OCI-LY3 (cell line): ENCODE measurements around the gene ANGPTL7.

ENCODE experiments used
- H2AFZ ChIP-seq: fragments of 200-600, 300-600 bp; shearing (Covaris generic); 2 replicates; pipeline ENCODE4 v1.6.0; 2014; ENCODE audit warnings: antibody characterized with exemption, low read depth, low read length
- H3K27ac ChIP-seq: fragments of 200-600, 300-600 bp; sonication (generic); 2 replicates; pipeline ENCODE4 v1.5.1; 2014; ENCODE audit warnings: mild to moderate bottlenecking, low read length, moderate library complexity, mixed read lengths
- H3K27me3 ChIP-seq: fragments of 200-600, 300-600 bp; sonication (generic); 2 replicates; pipeline ENCODE4 v1.6.1; 2014; ENCODE audit warnings: low read depth, low read length, mixed read lengths
- H3K36me3 ChIP-seq: fragments of 200-600, 300-600 bp; sonication (generic); replicated peaks from 2 replicates; pipeline ENCODE3; 2014; ENCODE audit warnings: low read depth, low read length, mixed read lengths
- H3K4me1 ChIP-seq: fragments of 300-600, 200-600 bp; sonication (generic); 2 replicates; pipeline ENCODE4 v1.6.1; 2014; ENCODE audit warnings: low read length, mixed read lengths
- H3K4me2 ChIP-seq: fragments of 200-600, 300-600 bp; sonication (generic); 2 replicates; pipeline ENCODE4 v1.6.1; 2014; ENCODE audit warnings: low read length, mixed read lengths
- H3K4me3 ChIP-seq: fragments of 300-600, 200-600 bp; sonication (generic); 2 replicates; pipeline ENCODE4 v1.5.1; 2014; ENCODE audit warnings: antibody characterized with exemption, mild to moderate bottlenecking, low read length, moderate library complexity
- H3K79me2 ChIP-seq: fragments of 300-600, 200-600 bp; shearing (Covaris generic); 2 replicates; pipeline ENCODE4 v1.6.1; 2014; ENCODE audit warnings: mild to moderate bottlenecking, low read length, mixed read lengths
- H3K9ac ChIP-seq: fragments of 300-600, 200-600 bp; shearing (Covaris generic); 2 replicates; pipeline ENCODE4 v1.6.0; 2014; ENCODE audit warnings: mild to moderate bottlenecking, low read length, moderate library complexity
- H3K9me3 ChIP-seq: fragments of 200-600, 300-600 bp; shearing (Covaris generic); 2 replicates; pipeline ENCODE4 v1.6.1; 2014; ENCODE audit warnings: low read length, mixed read lengths; ENCODE audit not compliant: insufficient read depth
- H4K20me1 ChIP-seq: fragments of 200-600, 300-600 bp; sonication (generic); 2 replicates; pipeline ENCODE4 v1.6.1; 2016; ENCODE audit warnings: low read length, mixed read lengths; ENCODE audit not compliant: insufficient read depth
- CTCF ChIP-seq: fragments of 200-600, 300-600 bp; sonication (generic); IDR thresholded peaks from 2 replicates; pipeline ENCODE4 v1.5.1; 2014; ENCODE audit warnings: antibody characterized with exemption, low read length, low read depth
- EZH2phosphoT487 ChIP-seq: fragments of 200-600 bp; shearing (Covaris generic); IDR thresholded peaks from 2 replicates; pipeline ENCODE4 v1.6.1; 2018; ENCODE audit warnings: antibody characterized with exemption, mixed run types, low read depth

ANGPTL7 gene

GRCh38 chr1:11229203-11229602 is 40.0 kb downstream of the ANGPTL7 start:
- no peaks in the 10 kb centered on the region for H3K9me3 ChIP-seq
- H3K4me3 ChIP-seq = no peak overlapping the region
- no peak for TF ChIP-seq CTCF
- no peak for TF ChIP-seq EZH2phosphoT487
- no peak overlapping the region for H3K9ac ChIP-seq
- no peaks in the 10 kb centered on the region for H4K20me1 ChIP-seq
- H3K27me3 ChIP-seq = no peaks in the 10 kb centered on the region
- no peaks in the 10 kb centered on the region for H3K79me2 ChIP-seq
- H3K36me3 ChIP-seq = peaks cover 13% of the 10 kb centered on the region
- peaks cover 7% of the 10 kb centered on the region for H3K4me1 ChIP-seq
- H2AFZ ChIP-seq = no peak overlapping the region
- no peak overlapping the region for H3K27ac ChIP-seq
- H3K4me2 ChIP-seq = no peak overlapping the region

DNA sequence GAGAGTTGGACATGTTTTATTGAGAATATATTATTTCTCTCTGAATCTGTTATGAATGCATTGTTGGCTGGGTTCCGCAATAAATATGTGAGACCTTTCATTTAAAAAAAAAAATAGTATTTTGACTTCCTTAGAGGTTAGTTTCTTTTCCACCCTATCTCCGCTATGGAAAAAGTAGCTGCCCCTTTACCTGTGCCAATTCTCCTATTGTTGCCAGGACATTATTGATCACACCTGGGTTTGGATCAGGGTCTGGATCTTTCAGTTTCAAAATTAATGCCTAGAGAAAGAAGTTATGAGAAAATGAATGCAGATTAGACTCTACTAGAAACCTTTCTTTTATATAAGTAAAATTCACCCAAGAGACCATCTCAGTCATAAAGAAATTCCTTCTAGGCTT is 44.1 kb downstream of the ANGPTL7 start:
- H3K79me2 ChIP-seq = no peaks in the 10 kb centered on the region
- no peaks in the 10 kb centered on the region for H3K4me1 ChIP-seq
- H2AFZ ChIP-seq = no peak overlapping the region
- H3K4me3 ChIP-seq = no peak overlapping the region
- H4K20me1 ChIP-seq = no peaks in the 10 kb centered on the region
- TF ChIP-seq EZH2phosphoT487 (no peak), CTCF (no peak)
- H3K27ac ChIP-seq = no peak overlapping the region
- H3K9me3 ChIP-seq = no peaks in the 10 kb centered on the region
- H3K36me3 ChIP-seq = peaks cover 12% of the 10 kb centered on the region
- H3K4me2 ChIP-seq = no peak overlapping the region
- H3K27me3 ChIP-seq = no peaks in the 10 kb centered on the region
- no peak overlapping the region for H3K9ac ChIP-seq

- Histone ChIP-seq H3K9me3 (no peaks in the 10 kb centered on the region), H3K36me3 (peaks cover 3% of the 10 kb centered on the region)
These were observed 48.2 kb downstream of the ANGPTL7 start for GRCh38 chr1:11237356-11237755.

DNA sequence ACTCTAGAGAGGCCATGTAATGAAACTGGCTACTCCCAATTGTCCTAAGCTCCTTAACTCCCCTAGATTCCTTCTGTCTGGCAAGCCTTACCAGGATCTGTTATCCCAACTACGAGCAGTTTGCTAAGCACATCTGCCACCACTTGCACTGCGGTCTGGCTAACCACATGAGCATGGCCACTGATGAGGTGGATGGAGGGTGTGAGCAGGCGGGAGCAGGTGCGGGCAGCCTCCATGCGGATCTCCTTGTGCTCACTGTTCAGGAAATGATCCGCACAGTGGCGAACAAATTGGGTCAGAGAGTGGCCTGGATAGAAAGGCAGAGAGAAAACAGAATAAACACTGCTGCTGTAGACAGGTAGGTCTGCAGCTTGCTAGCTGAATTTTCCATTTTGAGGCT is 49.2 kb downstream of the ANGPTL7 start:
- no peaks in the 10 kb centered on the region for H3K27me3 ChIP-seq
- no peaks in the 10 kb centered on the region for H4K20me1 ChIP-seq
- H2AFZ ChIP-seq = no peak overlapping the region
- H3K4me3 ChIP-seq = no peak overlapping the region
- H3K79me2 ChIP-seq = no peaks in the 10 kb centered on the region
- H3K9me3 ChIP-seq = no peaks in the 10 kb centered on the region
- no peak overlapping the region for H3K4me2 ChIP-seq
- TF ChIP-seq EZH2phosphoT487 (no peak), CTCF (no peak)
- H3K4me1 ChIP-seq = no peaks in the 10 kb centered on the region
- H3K27ac ChIP-seq = no peak overlapping the region
- no peak overlapping the region for H3K9ac ChIP-seq
- peaks cover 3% of the 10 kb centered on the region for H3K36me3 ChIP-seq

More at GRCh38 chr1:11237356-11237755, 48.2 kb downstream of the ANGPTL7 start:
- H3K4me2 ChIP-seq = no peak overlapping the region
- H2AFZ ChIP-seq = no peak overlapping the region
- H3K27ac ChIP-seq = no peak overlapping the region
- H3K9ac ChIP-seq = no peak overlapping the region
- TF ChIP-seq EZH2phosphoT487 (no peak), CTCF (no peak)
- H4K20me1 ChIP-seq = no peaks in the 10 kb centered on the region
- H3K27me3 ChIP-seq = no peaks in the 10 kb centered on the region
- no peaks in the 10 kb centered on the region for H3K4me1 ChIP-seq
- no peak overlapping the region for H3K4me3 ChIP-seq
- H3K79me2 ChIP-seq = no peaks in the 10 kb centered on the region
